Measurements from ENCODE around the gene HOXC9.

The HOXC9 gene

GRCh38 chr12:53986686-53987483 is 13.1 kb upstream of the HOXC9 start:
- FAIRE-seq, result no peak

GRCh38 chr12:53987787-53988230 is 12.2 kb upstream of the HOXC9 start:
- FAIRE-seq, result no peak

More at GRCh38 chr12:53986686-53987483, 13.1 kb upstream of the HOXC9 start:
- no peak for DNase-seq (ENCODE audit: insufficient read length, low spot score)

DNA sequence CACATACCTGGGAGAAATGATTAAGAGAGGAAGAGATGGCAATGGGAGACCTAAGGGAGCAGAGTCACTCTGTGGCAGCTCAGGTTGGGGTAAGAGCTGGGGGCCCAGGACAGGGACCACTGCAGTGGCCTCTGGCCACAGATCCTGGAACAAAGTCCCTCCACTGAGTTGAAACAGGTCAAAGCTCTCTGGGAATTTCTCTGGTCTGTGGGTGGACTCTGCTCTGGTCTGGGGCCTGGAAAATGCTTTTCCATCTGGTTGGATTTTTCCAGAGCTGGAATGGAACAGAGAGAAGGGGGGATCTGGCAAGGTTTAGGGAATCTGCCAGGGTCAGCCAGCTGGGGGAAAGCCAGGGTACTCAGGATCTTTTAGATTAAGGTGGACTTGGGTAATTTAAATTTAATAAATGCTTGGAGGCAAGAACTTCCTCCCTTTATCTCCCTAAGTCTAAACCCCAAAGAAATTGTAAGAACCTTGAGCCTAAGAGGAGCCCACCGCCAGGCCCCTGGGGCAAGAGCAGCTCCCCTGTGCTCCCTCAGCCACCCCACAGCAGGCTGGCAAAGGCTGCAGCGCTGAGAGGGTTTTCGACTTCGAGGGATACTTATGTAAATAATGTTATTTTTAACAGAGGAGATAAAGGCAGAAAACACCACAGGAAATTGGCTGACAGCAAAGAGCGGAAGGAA is 11.3 kb upstream of the HOXC9 start:
- DNase-seq (ENCODE audit: insufficient read length, low spot score) (no peak), FAIRE-seq (no peak)

More at GRCh38 chr12:53987787-53988230, 12.2 kb upstream of the HOXC9 start:
- no peak for DNase-seq (ENCODE audit: insufficient read length, low spot score)

DNA sequence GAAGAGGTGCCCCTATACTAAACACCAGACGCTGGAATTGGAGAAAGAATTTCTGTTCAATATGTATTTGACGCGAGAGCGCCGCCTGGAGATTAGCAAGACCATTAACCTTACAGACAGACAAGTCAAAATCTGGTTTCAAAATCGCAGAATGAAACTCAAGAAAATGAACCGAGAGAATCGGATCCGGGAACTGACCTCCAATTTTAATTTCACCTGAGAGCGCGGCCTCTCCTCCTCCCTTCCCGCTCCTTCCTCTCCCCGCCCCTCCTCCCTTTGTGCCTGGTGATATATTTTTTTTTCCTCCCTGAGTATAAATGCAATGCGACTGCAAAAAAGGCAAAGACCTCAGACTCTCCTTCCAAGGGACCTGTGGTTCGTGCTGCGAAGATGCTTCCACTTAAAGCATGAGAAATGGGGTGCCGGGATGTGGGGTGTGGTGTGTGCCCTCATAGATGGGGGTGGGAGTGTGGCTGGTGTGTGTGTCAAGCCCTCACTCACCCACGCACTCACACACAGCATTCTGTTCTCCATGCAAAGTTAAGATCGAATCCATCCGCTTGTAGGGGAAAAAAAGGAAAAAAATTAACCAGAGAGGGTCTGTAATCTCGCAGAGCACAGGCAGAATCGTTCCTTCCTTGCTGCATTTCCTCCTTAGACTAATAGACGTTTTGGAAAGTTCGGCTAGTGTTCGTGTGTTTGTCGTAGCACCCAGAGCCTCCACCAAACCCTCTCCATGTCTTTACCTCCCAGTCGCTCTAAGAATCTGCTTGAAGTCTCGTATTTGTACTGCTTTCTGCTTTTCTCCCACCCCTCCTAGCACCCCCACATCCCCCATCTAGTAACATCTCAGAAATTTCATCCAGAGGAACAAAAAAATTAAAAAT is 10.5 kb upstream of the HOXC9 start:
- peak; percentile 80 for FAIRE-seq
- DNase-seq (ENCODE audit: insufficient read length, low spot score), result no peak

DNA sequence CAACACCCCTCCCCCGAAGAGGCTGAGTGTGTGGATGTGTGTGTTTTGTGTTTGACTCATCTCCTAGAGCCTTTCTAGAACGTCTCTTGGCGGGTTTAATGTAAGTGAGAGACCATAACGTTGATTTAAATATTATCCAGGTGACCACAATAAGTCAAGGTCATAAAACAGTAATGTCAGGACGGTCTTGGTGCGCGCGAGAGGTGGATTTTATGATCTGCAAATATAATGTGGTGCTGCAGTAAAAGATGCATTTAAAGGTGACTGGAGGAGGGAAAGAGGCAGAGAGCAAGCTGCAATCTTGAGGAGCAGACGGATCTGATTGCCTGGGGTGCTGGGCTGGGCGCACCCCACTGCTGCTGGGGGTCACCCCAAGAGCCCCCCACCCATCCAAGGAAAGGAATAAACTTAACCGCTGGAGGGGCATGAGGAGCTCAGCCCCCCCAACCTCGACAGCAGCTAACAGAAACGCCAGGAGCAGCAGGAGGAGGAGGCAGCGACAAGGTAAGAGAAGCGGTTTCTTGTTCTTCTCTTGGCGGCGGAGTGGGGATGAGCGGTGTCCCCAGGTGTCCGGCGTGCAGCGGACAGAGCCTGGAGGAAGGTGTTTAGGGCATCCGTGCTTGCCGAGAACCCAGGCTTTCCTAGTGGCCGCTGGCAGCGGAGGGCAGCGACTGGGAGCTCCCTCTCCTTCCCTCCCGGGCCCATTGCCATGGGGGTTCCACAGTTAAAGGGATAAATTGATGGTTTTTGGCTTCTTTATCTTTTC is 9.5 kb upstream of the HOXC9 start:
- DNase-seq (ENCODE audit: insufficient read length, low spot score) (no peak), FAIRE-seq (no peak)

- DNase-seq (ENCODE audit: insufficient read length, low spot score) (no peak), FAIRE-seq (no peak)
These were observed 8.9 kb upstream of the HOXC9 start for GRCh38 chr12:53991077-53991460.

- DNase-seq (ENCODE audit: insufficient read length, low spot score), result no peak
- FAIRE-seq, result no peak
These were observed 7.5 kb upstream of the HOXC9 start for GRCh38 chr12:53992377-53992889.

GRCh38 chr12:53993162-53994008 is 6.6 kb upstream of the HOXC9 start:
- FAIRE-seq, result no peak

GRCh38 chr12:53994009-53994263 is 6.0 kb upstream of the HOXC9 start:
- FAIRE-seq (no peak), DNase-seq (ENCODE audit: insufficient read length, low spot score) (no peak)

More at GRCh38 chr12:53993162-53994008, 6.6 kb upstream of the HOXC9 start:
- DNase-seq (ENCODE audit: insufficient read length, low spot score), result no peak

DNA sequence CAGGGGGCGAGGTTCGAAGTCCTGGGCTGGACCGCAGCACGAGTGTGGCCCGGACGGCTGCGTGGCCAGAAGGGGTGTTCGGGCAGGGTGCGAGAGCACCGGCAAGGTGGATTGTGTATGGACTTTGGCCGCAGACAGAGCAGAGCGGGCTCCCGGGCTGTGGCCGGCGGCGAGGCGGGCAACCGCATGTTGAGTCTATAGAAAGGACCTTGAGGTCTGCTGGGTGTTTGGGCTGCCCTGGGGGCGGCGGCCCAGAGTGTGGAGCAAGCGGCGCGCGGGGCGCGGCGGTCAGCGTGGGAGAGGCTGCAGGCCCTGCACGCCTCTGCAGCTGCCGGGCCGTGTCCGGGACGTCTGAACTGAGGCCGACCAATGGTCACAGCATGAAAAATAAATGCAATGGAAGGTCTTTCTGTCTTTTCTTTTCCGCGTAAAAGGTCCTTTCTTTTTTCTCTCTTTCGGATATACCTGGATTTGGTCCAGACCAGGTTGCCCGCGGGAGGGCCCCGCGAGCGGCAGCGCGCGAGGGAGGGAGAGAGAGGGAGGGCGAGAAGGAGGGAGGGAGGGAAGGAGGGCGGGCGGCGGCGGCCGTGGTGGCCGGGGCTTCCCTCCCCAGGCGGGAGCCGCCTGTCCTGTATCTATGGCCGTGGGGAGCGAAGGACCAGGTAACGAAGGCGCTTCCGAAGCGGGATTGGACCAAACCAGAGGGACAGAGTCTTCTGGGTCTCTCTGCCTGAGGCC is 5.5 kb upstream of the HOXC9 start:
- no peak for DNase-seq (ENCODE audit: insufficient read length, low spot score)
- FAIRE-seq, result no peak

DNA sequence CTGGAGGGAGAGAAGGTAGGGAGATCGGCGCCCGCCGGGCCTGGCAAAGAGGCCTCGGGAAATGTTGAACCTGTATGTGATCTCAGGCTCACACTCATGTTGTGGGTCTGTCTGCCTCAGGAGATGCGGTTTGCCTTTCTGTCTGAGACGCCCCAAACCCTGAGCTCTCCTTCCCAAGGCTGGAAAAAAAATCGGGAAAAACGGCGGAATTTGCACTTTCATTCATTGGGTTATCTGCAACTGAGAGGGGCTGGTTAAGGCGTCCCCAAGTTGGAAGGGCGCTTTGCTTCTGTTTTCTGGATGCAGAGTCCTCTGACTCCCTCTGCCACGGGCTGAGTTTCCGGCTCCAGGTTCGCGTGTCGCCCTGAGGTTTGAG is 5.0 kb upstream of the HOXC9 start:
- no peak for FAIRE-seq
- no peak for DNase-seq (ENCODE audit: insufficient read length, low spot score)

- DNase-seq (ENCODE audit: insufficient read length, low spot score) (no peak), FAIRE-seq (no peak)
These were observed 4.4 kb upstream of the HOXC9 start for GRCh38 chr12:53995378-53996239.

GRCh38 chr12:53996240-53997203 is 3.4 kb upstream of the HOXC9 start:
- FAIRE-seq (no peak), DNase-seq (ENCODE audit: insufficient read length, low spot score) (no peak)

DNA sequence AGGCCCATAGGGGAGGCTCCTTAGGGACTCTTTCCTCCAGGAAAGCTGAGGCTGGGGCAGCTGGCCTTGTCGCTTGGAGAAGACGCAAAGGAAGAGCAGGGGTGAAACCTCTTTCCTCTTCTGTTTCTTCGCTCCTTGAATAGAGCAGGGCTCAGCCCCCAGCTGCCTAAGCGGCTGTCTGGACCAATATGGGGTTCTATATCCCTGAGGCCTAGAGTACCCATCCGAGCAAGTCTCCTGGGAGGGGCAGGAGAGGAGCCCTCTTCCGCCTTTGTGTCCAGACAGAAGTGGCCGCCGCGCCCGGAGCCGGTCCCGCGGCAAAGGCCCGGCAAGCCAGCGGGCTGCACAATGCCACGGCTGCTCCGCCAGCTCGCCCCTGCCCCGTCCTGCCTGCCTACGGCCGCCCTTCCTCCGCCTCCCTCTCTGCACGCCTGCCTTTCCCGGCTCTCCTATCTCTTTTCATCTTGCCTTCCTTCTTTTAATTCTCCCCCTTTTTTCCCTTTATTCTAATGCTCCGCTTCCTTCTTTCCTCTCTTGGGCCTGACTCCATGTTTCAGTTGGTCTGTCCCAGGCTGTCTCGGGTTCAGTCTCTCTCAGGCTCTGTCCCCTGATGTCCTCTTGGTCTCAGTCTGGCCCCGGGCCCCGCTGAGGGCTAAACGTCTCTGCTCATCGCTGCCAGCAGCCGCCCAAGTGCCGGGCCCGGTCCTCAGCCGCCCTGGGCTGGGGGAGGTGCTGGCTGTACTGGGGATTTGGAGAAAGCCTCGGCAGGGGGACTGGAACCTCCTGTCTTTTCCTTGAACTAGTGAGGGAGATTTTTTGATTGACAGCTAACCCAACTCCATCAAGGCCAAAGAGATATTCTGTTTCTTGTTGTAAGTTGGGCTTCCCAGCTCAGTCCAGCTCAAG is 2.5 kb upstream of the HOXC9 start:
- FAIRE-seq (no peak), DNase-seq (ENCODE audit: insufficient read length, low spot score) (no peak)

DNA sequence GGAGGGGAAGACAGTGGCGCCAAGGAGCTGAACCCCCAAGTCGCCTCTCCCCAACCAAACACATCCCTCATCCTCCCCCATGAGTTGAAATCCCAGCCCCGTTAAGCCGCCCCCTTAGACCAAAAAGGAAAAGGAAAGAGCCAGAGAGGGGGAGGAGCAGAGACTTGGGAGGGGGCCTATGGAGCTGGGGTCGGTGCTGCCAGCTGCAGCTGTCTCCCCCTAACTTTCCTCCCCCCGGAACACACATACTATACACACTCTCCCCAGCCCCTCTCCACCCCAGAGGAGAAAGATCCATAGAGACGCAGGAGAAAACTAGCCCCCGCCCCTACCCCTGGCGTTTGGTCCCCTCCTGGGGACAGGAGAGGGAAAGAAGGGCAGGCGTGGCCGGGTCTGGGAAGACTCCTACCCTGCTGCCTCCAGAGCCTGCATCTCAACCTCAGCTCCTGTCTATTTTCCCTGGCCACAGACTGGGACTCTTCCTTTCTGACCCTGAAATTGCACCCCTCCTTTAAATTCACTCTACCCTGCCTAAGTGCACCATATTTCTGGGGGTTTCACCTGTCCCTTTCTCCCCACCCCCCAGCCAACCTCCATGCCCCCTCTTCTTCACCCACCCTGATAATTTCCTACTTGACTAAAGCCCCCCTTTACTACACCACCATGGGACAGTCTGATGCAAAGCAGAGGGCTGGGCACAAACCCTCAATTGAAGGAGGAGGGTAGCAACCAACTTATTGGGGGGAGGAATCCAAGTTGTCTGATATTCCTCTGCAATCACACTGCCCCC is 1.7 kb upstream of the HOXC9 start:
- DNase-seq (ENCODE audit: insufficient read length, low spot score) (no peak), FAIRE-seq (no peak)
